SK-N-MC (cell line): ENCODE data around the gene KCNC4.

ENCODE experiments used
- EZH2 ChIP-seq: fragments of 200-600 bp; sonication (generic); IDR thresholded peaks from one replicate; pipeline ENCODE4 v1.6.1; 2017; ENCODE audit warnings: antibody characterized with exemption
- FOXP2 ChIP-seq: optimal IDR thresholded peaks from 2 replicates; pipeline ENCODE3; 2011; ENCODE audit warnings: mild to moderate bottlenecking, moderate library complexity; ENCODE audit not compliant: insufficient read depth; ENCODE audit errors: extremely low read length, control extremely low read depth

- TF ChIP-seq EZH2, result no peak
- no peak for TF ChIP-seq FOXP2
Observed at GRCh38 chr1:110216844-110217444, 6.8 kb downstream of the KCNC4 start.
